ENCODE measurements around the gene RABAC1. TPM values are rescaled to one million over a fixed set of nuclear protein-coding genes. Genes with fewer than 3 reads are reported as not detected.
A peak's percentile ranks its signal among the peaks of the same experiment; 100 is the strongest.

The RABAC1 gene
- total and polyA plus RNA-seq, 9 of the 15 experiments (the other 6 are each of a cell fraction or from before 2014, with no cell fraction given), result 2.4 to 28.1 (median 9.3) TPM

- no peak for TF ChIP-seq ZNF512 (tag; IDR thresholded peaks at IDR 0.05)
- 0 out of 2 replicates have a peak, but pooled peaks have one; percentile 39 for TF ChIP-seq THRB (CRISPR knock-in tag; conservative IDR thresholded peaks at IDR 0.05)
- no peak for TF ChIP-seq NUFIP1 (IDR thresholded peaks at IDR 0.05; ENCODE audit: partially characterized antibody)
- TF ChIP-seq HMG20B (CRISPR knock-in tag; IDR thresholded peaks at IDR 0.05), result no peak
- TF ChIP-seq HMGXB4 (CRISPR knock-in tag; IDR thresholded peaks at IDR 0.05), result no peak
- peak; percentile 58 for TF ChIP-seq DPF2 (IDR thresholded peaks at IDR 0.05)
- no peak for TF ChIP-seq ETV6 (IDR thresholded peaks at IDR 0.05; ENCODE audit: borderline replicate concordance in 1 of 2, low read depth in 2 of 2, low read length in 1 of 2)
- TF ChIP-seq ETV6 (CRISPR knock-in tag; IDR thresholded peaks at IDR 0.05; ENCODE audit: borderline replicate concordance), result no peak
- TF ChIP-seq NRF1 (conservative IDR thresholded peaks at IDR 0.05 in 1 of 2, IDR thresholded peaks at IDR 0.05 in 1 of 2), result peak; percentile 31 to 54; a peak in 1 of 4 replicates
- TF ChIP-seq KLF13 (tag; IDR thresholded peaks at IDR 0.05; ENCODE audit: borderline replicate concordance, low read depth), result no peak
- no peak for TF ChIP-seq ZNF668 (CRISPR knock-in tag; IDR thresholded peaks at IDR 0.05)
- no peak for TF ChIP-seq CEBPZ (IDR thresholded peaks at IDR 0.05; ENCODE audit: borderline replicate concordance, low read depth, low read length)
- TF ChIP-seq STAT5A (IDR thresholded peaks at IDR 0.05; ENCODE audit: borderline replicate concordance, low read length), result no peak
- TF ChIP-seq TAF9B (IDR thresholded peaks at IDR 0.05; ENCODE audit: partially characterized antibody), result no peak
- no peak for TF ChIP-seq ZNF551 (CRISPR knock-in tag; IDR thresholded peaks at IDR 0.05)
- no peak for TF ChIP-seq FOXM1 (IDR thresholded peaks at IDR 0.05; ENCODE audit: low read depth)
- TF ChIP-seq FOXM1 (CRISPR knock-in tag; IDR thresholded peaks at IDR 0.05; ENCODE audit: low read depth), result no peak
- TF ChIP-seq CREB3L1 (IDR thresholded peaks at IDR 0.05; ENCODE audit: borderline replicate concordance, low read depth), result peak; percentile 47; the same call in 1 of the 2 replicates
Observed at GRCh38 chr19:41928754-41929535, 30.2 kb downstream of the RABAC1 start (continued).
